ENCODE data around the gene NDUFB10. TPM values are rescaled to one million over a fixed set of nuclear protein-coding genes. Genes with fewer than 3 reads are reported as not detected.
A peak's percentile ranks its signal among the peaks of the same experiment; 100 is the strongest.

NDUFB10 gene
- total RNA-seq, 4 donors from 2014 or later, result 137 to 496 (median 250) TPM

DNA sequence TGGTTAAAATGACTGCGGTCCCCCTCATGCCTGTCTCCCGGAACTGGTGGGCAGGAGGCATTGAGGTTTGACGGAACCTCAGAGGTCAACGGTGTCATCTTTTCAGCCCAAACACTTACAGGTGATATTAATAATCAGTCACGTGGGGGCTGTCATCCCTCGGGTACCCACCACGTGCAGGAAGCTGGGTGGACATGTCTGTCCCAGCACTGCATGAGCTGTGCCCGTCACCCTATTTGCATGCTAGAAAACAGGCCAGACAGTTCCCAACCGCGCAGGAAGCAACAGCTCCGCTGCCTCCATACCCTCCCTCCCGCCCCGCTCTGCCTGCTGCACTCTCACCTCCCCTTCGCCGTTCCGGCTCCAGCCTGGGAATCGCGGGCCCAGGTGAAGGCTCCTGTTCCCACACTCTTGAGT lies 31.8 kb downstream of the NDUFB10 start:
- 7% methylated on average over 18 of the region's 18 CpGs; no CpG with 5 or more reads in 1 of the 2 donors for WGBS, 2 donors (ENCODE audit: low coverage in 1 of 2)
- peak overlapping the region in 2 of 4 donors; percentile 24 to 52 for H3K4me3 ChIP-seq
- no peaks in the 10 kb centered on the region for H3K9me3 ChIP-seq
- peak overlapping the region; percentile 63 to 83 (median 76) for H3K27ac ChIP-seq
- DNase-seq, result peak; percentile 79
- peaks cover 0 to 4% (median 0%) of the 10 kb centered on the region in 4 donors for H3K36me3 ChIP-seq
- intact Hi-C loops (cut with DNase I; ENCODE audit: low total_unique reads) (no loop called here), in situ Hi-C loops (cut with MboI; ENCODE audit: low pct_ligation_motif_present in 1 of 4, low pct_unique_long_range_greater_than_20kb in 1 of 4, low sequenced_read_pairs in 3 of 4) (no loop called here)
- H3K27me3 ChIP-seq, result peaks cover 34% of the 10 kb centered on the region
- no peak for TF ChIP-seq EP300 (IDR thresholded peaks at IDR 0.05; ENCODE audit: low read depth)
- no peak for TF ChIP-seq CTCF (IDR thresholded peaks at IDR 0.05)
- peak in 1 of 3 donors; percentile 27 for TF ChIP-seq POLR2AphosphoS5 (IDR thresholded peaks at IDR 0.05)
- no peak for TF ChIP-seq POLR2A (IDR thresholded peaks at IDR 0.05)
- peaks cover 8 to 33% (median 26%) of the 10 kb centered on the region in 4 donors for H3K4me1 ChIP-seq

DNA sequence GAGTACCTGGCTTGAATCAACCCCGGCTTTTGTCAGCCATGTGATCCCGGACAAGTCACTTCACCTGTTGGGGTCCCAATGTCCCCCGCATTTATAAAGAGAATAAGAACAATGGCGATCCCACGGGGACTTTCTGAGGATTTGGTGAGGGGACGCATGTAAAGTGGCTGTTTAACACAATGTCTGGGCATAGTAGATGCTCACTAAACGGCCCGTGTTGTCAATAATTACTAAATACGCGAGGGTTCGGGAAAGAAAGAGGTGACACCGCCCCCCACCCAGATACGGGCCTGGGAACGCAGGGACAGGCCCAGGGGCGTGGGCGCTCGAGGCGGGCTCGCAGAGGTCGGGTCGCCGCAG lies 32.2 kb downstream of the NDUFB10 start:
- Histone ChIP-seq H3K4me1 (peaks cover 7 to 31% (median 25%) of the 10 kb centered on the region in 4 donors), H3K4me3 (peak overlapping the region; percentile 8 to 52 (median 22)), H3K27ac (peak overlapping the region; percentile 63 to 83 (median 76)), H3K9me3 (no peaks in the 10 kb centered on the region), H3K36me3 (no peaks in the 10 kb centered on the region), H3K27me3 (peaks cover 34% of the 10 kb centered on the region)
- in situ Hi-C loops (cut with MboI; ENCODE audit: low pct_ligation_motif_present in 1 of 4, low pct_unique_long_range_greater_than_20kb in 1 of 4, low sequenced_read_pairs in 3 of 4), result no loop called here
- no peak for TF ChIP-seq POLR2A (IDR thresholded peaks at IDR 0.05)
- TF ChIP-seq EP300 (IDR thresholded peaks at IDR 0.05; ENCODE audit: low read depth), result no peak
- TF ChIP-seq POLR2AphosphoS5 (IDR thresholded peaks at IDR 0.05), result no peak
- TF ChIP-seq CTCF (IDR thresholded peaks at IDR 0.05), result no peak
- no peak for DNase-seq
- intact Hi-C loops (cut with DNase I; ENCODE audit: low total_unique reads), result no loop called here
- WGBS, 2 donors (ENCODE audit: low coverage in 1 of 2), result 19% methylated on average over 20 of the region's 22 CpGs; no CpG with 5 or more reads in 1 of the 2 donors

DNA sequence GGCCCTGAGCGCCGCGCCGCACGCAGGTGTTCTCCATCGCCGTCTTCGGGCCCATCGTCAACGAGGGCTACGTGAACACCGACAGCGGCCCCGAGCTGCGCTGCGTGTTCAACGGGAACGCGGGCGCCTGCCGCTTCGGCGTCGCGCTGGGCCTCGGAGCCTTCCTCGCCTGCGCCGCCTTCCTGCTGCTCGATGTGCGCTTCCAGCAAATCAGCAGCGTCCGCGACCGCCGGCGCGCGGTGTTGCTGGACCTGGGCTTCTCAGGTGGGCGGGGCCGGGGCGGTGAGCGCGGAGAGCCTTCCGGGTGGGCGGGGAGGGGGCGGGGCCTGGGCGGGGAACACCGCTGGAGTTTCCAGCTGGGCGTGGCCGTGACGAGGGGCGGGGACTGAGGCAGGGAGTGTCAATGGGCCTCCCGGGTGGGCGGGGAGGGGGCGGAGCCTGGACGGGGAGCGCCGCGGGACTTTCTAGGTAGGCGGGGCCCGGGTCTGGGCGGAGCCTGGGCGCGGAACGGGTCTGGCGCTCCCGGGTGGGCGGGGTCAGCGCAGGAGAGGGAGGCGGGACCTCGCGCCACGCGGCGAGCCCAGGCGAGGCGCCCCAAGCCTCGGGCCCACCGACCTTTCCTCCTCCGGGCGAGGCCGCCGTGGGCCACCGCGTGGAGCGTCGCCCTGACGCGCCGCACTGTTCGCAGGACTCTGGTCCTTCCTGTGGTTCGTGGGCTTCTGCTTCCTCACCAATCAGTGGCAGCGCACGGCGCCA lies 32.8 kb downstream of the NDUFB10 start:
- peak overlapping the region; percentile 8 to 52 (median 22) for H3K4me3 ChIP-seq
- H3K27ac ChIP-seq, result peak overlapping the region; percentile 63 to 83 (median 76)
- peaks cover 7 to 31% (median 25%) of the 10 kb centered on the region in 4 donors for H3K4me1 ChIP-seq
- DNase-seq, result peak; percentile 97
- no peaks in the 10 kb centered on the region for H3K36me3 ChIP-seq
- 30% methylated on average over 34 of the region's 96 CpGs; no CpG with 5 or more reads in 1 of the 2 donors for WGBS, 2 donors (ENCODE audit: low coverage in 1 of 2)
- in situ Hi-C loops (cut with MboI; ENCODE audit: low pct_ligation_motif_present in 1 of 4, low pct_unique_long_range_greater_than_20kb in 1 of 4, low sequenced_read_pairs in 3 of 4) (no loop called here), intact Hi-C loops (cut with DNase I; ENCODE audit: low total_unique reads) (no loop called here)
- TF ChIP-seq POLR2A (IDR thresholded peaks at IDR 0.05) (peak; percentile 72), CTCF (IDR thresholded peaks at IDR 0.05) (no peak), POLR2AphosphoS5 (IDR thresholded peaks at IDR 0.05) (peak; percentile 68 to 87 (median 83)), EP300 (IDR thresholded peaks at IDR 0.05; ENCODE audit: low read depth) (no peak)
- no peaks in the 10 kb centered on the region for H3K9me3 ChIP-seq
- H3K27me3 ChIP-seq, result peaks cover 34% of the 10 kb centered on the region

- intact Hi-C loops (cut with DNase I; ENCODE audit: low total_unique reads), result no loop called here
- Histone ChIP-seq H3K36me3 (peaks cover 0 to under 1% (median 0%) of the 10 kb centered on the region in 4 donors), H3K9me3 (no peaks in the 10 kb centered on the region), H3K4me1 (peaks cover 7 to 31% (median 25%) of the 10 kb centered on the region in 4 donors), H3K4me3 (peak overlapping the region in 1 of 4 donors; percentile 52), H3K27ac (peak overlapping the region in 1 of 4 donors; percentile 6), H3K27me3 (peaks cover 34% of the 10 kb centered on the region)
- no peak for TF ChIP-seq EP300 (IDR thresholded peaks at IDR 0.05; ENCODE audit: low read depth)
- no peak for TF ChIP-seq CTCF (IDR thresholded peaks at IDR 0.05)
- no peak for TF ChIP-seq POLR2AphosphoS5 (IDR thresholded peaks at IDR 0.05)
- no peak for TF ChIP-seq POLR2A (IDR thresholded peaks at IDR 0.05)
- in situ Hi-C loops (cut with MboI; ENCODE audit: low pct_ligation_motif_present in 1 of 4, low pct_unique_long_range_greater_than_20kb in 1 of 4, low sequenced_read_pairs in 3 of 4), result no loop called here
- DNase-seq, result no peak
- WGBS, 2 donors (ENCODE audit: low coverage in 1 of 2), result 61% methylated on average over 31 of the region's 50 CpGs; no CpG with 5 or more reads in 1 of the 2 donors
Observed at GRCh38 chr16:1992704-1993317, 33.5 kb downstream of the NDUFB10 start.
